ENCODE results near the gene NOL4L.

- TF ChIP-seq POLR2AphosphoS5 (IDR thresholded peaks at IDR 0.05) = no peak
- TF ChIP-seq POLR2A (IDR thresholded peaks at IDR 0.05) = no peak
Measured at GRCh38 chr20:32577023-32577422, 8.1 kb downstream of the NOL4L start.
